ENCODE results near the gene LEKR1.
"Not testable (repeated sequence)": the region's sequence is repeated elsewhere in the genome, so short reads cannot be mapped to it uniquely, and the experiment has no call there.

The LEKR1 gene

DNA sequence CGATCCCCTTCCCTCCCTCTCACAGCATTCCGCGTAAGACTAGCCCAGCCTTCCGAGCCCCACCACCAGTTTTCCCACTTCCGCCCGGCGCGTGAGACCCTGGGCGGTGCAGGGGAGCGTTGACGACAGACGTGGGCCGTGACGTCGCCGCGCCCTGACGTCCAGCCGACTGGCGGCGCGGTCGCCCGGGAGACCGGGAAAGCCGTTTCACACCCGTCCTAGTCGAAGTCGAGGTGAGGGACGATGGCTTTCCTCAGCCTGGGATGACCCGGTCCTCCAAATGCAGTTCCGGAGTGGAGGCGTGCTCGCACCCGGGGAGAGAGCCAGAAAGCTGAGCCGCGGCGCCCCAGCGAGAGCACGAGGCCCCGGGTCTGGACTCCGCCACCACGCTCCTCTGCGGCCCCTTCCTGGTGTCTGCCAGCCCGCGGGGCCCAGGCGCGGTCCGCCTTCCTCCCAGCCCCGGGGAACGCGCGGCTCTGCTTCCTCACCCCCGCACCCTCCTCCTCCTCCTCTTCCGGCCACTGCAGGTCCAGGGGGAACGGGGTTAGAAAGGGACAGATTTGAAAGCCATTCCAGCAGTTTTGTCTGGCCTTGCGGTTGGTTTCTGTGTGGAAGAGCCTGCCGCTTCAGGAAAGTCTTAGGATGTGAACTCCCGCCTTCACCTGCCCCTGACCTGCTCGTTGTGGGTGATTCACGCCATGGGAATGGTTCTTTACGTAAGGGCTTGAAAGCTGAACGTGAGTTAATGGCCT lies at the start of gene LEKR1:
Gene LEKR1 (plus strand): TSS at position 210 of the 752 bp plus-strand sequence. CDS start 2,977 bp downstream, outside the sequence.
- peak; percentile 89 for DNase-seq

GRCh38 chr3:156776871-156777270 lies 49.3 kb upstream of the LEKR1 start:
- no peak for DNase-seq

DNA sequence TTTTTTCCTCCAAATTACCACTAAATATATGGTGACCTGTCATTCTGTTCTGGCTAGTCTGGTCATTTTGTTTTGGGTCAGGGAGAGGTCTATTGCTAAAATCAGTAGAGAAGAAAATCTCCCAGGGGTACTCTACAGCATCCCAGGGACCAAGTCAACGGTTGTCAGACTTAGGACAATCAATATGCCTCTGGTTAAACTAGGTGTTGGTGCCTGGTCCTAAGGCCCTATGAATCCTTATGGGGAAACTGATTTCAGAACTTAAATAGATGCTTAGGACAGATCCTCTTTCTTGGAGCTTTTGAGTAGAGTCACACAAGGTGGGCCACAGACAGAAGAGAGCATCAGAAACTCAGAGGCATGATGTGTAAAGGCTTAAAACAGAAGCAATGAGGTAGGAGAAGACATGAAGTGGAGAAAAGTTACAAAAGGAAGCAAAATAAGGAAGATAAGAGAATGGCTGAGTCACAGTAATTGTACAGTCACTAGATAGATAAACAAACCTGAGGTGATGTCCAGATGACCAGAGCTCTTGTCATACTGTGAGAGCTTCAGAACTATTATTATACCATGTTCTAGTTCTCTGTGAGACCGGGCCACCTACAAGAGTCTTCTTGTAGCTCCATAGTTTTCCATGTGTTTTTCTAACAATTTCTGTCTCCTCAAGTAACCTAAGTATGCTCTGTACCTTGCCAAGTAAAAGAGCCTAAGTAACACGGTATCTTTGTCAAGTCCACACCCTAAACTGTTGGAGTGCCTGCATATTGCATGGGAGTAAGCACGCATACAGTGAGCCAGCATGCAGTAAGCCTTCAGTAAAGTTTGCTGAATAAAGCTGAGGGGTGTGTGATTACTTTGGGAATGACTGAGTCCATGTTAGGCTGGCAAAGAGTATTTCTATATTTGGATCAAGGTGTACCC lies 44.6 kb upstream of the LEKR1 start:
- no peak for DNase-seq

- DNase-seq, result no peak
These were observed 43.8 kb upstream of the LEKR1 start for GRCh38 chr3:156782319-156782718.

DNA sequence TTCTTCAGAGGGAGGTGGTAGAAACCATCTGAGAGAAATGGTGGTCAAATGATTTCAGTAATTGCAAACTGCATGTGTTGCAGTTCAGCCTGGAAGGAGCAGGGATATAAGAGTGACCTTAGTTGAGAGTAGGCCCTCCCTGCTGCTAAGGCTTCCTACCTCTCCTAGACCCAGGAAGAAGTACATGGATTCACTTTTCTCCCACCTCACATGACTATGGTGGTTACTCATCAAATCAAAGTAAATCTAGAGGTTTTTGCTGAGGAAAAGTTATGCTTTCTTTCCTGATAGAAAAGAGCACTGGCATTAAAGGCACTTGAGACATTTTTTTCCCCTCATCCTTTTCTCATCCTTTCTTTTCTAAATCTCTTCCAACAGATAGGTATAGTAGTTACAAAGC lies 43.2 kb upstream of the LEKR1 start:
- DNase-seq, result no peak

GRCh38 chr3:156787001-156787400 lies 39.2 kb upstream of the LEKR1 start:
- DNase-seq, result no peak

DNA sequence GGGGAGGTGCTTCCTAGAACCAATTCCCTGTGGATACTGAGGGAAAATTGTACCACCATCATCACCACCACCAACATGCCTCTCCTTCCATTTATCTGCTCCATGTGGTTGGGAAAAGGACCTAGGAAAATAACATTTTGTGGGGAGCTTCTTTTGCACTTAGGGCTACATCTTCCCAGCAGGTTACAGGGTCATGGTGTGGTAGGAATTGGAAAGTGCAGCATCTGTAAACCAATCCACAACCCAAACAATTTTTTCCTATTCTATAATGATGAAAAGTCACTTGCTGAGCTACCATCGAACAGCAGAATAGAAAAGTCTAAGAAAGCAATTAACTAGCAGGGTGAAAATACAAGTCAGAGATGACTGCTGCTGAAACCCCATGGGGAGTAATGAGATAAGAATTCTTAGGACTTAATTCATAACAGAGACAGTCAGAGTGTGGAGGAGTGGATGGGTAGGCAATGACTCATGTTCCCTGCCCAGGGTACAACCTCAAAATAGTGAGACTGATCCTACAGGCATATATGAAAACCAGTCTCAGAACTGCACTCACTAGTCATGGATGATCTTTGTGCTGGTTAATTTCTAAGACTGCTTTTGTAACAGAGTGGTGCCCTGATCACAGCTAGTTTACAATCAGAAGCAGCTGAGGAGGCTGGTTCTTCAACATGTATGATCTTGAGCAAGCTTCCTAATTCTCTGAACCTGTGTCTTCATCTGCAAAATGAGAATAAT lies 38.1 kb upstream of the LEKR1 start:
- DNase-seq, result peak; percentile 97

DNA sequence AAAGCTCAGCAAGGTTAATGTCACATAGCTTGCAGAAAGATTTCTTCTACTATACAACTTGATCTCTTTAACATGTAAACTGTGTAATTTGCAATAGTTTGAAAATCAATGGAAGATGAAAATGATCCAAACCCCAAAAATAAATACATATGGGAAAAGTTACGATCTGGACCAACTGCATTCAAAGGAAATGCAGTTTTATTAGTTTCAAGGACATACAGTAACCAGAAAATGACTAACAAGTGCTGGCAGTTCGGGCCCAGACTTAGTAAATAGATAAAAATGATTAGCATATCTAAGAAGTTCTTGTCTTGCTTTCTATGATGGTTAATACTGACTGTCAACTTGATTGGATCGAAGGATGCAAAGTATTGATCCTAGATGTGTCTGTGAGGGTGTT lies 37.3 kb upstream of the LEKR1 start:
- DNase-seq, result peak; percentile 38

DNA sequence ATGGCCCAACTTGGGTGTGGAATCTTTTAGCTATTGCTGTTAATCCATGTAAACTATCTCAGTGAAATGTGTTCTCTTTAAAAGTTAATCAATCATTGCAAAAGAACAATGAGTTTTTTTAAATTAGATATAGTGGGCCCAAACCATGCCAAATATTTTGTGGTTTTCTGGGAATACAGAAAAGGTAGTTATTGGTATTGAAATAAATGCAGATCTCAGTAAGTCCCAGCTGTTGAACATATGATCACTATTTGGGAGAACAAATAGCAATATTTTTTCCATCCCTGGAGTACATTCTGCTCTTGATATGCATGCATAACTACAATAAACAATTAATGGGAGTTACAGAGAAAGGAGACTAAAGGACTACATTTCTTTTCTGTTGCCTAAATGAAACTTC lies 36.0 kb upstream of the LEKR1 start:
- peak; percentile 45 for DNase-seq

DNA sequence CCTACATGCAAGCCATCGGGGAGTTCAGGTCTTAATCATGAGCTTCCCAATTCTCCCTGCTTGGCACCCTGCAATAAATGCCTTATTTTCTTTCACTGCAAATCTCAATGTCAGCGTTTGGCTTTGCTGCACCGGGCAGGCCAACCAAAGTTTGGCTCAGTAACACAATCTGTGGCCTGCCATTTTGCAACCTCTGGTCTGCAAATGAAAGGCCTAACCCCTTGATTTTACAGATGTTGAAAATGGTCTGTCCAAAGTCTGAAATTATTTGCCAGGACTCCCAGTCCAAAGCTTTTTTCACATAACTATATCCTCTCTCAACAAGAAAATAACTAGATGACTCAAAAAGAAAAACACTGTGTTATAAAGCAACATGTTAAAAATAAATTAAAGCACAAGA lies 34.0 kb upstream of the LEKR1 start:
- DNase-seq, result no peak

DNA sequence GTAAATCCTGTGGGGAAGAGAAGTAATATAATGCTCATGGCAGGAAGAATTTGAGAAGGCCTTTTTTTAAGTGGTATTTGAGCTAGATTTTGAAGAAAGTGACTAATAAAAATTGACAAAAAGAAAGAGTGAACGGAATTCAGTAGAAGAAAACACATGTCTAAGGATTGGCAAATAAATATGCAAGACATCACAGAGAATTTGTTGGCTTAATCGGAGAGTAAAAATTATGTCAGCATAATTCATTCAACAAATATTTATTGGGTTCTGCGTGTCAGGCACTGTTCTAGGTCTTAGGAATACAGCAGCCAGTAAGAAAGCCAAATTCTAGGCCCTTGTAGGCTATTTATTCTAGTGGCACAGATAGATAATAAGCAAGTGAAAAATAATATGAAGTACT lies 33.6 kb upstream of the LEKR1 start:
- DNase-seq, result no peak

DNA sequence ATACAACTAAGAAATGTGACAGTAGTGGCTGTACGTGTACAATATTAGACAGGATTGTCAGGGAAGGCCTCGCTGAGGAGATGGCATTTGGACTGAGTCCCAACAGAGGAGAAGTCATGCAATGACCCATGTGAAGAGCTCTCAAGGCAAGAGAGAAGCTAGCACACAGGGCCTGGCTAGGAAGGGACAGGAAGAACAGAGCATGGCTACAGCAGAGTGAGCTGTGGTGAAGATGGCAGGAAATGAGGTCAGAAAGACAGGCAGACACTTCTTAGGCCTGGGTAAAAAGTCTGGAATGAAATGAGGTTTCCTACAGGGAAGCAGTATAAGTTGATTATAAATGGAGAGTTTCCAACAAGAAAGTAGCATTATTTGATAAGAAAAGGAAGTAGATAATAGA lies 33.2 kb upstream of the LEKR1 start:
- DNase-seq, result peak; percentile 36

DNA sequence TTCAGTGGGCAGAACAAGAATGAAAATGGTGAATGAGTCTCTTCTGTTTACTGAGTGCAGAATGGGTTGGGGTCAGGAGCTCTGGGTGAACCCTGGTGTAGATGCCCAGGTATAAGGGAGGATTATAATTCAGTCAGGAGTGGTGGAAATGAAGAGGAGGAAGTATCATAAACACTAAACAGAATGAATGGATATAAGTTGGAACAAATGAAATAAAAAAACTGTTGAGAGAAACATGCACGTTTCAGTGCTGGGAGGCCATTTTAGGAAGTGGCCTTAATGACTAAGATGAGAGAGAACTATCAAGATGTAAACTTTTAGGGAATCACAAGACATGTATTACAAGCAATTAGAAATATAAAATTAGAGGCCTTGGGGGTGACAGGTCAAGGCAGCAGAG lies 32.8 kb upstream of the LEKR1 start:
- DNase-seq, result no peak

- DNase-seq, result no peak
These were observed 32.3 kb upstream of the LEKR1 start for GRCh38 chr3:156793851-156794250.

- DNase-seq, result no peak
These were observed 30.2 kb upstream of the LEKR1 start for GRCh38 chr3:156795890-156796481.

DNA sequence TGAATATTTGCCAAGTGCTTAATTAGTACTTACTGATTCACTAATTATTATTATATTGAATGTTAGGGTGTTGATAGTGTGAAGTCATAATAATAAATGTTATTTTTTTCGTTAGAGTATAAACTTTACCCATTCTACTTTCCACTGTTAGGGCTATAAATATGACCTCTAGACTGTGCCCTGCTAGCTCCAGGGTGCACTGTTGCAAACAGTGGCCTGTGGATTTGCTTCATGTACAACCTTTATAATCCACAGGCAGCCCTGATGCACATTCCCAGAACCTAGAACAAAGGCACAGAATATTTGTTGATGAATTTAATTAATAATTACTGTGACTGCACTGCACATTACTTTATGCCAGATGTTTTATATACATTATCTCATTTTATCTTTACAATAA lies 28.8 kb upstream of the LEKR1 start:
- DNase-seq, result no peak

- DNase-seq, result not testable (repeated sequence)
These were observed 25.9 kb upstream of the LEKR1 start for GRCh38 chr3:156800287-156800686.

- DNase-seq, result no peak
These were observed 24.4 kb upstream of the LEKR1 start for GRCh38 chr3:156801746-156802145.

DNA sequence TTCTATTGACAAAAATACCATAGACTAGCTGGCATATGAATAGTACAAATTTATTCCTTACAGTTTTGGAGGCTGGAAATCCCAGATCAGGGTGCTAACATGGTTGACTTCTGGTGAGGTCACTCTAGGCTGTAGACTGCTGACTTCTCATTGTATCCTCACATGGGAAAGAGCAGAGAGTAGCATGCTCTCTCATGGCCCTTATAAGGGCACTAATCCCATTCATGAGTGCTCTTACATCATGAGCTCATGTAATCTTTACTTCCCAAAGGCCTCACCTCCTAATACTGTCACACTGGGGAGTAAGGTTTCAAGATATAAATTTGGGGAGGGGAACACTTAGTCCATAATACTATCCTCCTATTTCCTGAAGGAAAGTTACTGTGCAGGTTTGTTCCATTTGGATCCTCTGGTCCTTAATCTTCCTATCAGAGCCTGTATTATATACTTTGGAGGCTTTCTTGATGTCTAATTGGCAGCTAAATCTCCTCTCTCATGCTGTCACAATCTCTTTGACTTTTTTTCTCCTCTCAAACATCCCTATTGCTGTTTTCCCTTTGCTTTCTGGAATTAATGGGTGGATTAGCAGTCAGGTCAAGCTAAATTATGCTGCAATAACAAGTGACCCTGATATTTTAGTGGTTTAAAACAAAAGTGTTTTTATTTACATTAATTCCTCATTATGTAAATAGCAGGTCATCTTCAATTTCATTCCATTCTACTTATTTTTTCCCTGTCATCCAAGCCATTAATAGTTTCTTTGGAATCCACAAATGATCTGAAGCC lies 23.1 kb upstream of the LEKR1 start:
- no peak for DNase-seq

DNA sequence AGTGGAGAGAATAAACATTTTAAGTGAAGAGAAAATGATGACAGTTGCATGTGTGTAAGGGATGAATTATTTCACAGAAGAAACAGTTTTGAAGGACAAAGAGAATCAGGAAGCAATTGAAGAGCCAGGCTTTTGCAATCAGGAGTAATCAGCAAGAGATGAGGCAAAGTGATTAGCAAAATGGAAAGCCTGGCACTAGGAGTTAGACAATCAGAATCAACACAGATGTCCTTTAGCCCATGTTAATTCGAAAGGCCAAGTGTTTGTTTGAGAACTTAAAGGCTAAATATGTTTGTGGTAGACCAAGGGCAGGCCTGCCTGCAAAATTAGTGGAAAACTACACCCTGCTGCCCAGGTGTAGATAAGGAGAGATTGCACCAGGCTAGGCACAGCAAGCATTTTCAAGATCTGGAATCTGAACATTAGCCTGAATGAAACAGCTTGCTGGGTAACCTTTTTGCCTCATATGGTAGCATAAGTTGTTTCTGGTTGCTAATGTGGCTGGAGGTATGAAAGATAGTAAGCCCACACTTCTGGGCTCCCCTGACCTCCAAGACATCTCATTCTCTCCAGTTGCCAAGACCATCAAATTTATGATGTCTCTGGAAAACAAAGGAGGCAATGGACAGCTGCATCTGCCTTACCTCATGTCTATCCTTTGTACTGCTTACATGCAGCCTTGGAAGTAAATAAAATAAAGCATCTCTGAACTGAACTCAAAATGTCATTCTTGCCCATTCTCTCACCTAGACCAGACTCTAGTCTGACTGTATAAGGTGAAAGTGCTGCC lies 22.0 kb upstream of the LEKR1 start:
- no peak for DNase-seq

DNA sequence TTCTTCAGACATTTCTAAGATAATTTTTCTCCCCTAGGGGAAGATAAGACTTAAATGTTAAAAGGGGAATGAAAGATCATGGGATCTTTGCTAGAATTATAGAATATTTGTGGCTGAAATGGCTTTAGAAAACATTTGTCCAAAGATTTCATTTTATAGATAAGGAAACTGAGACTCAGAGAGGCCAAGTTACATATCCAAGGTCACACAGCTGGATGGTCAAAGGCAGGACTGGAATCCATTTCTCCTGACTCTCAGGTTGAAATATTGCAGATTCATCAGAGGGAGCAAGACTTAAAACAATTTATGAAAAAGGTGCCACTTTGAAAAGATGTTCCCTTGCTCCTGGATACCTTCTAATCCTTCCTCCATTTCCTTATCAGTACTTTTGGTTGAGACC lies 19.5 kb upstream of the LEKR1 start:
- no peak for DNase-seq
